ENCODE results near the gene MLF2. TPM values are rescaled to one million over a fixed set of nuclear protein-coding genes. Genes with fewer than 3 reads are reported as not detected.

The MLF2 gene
- polyA plus RNA-seq, 1 donor from 2014 or later: 134 TPM

DNA sequence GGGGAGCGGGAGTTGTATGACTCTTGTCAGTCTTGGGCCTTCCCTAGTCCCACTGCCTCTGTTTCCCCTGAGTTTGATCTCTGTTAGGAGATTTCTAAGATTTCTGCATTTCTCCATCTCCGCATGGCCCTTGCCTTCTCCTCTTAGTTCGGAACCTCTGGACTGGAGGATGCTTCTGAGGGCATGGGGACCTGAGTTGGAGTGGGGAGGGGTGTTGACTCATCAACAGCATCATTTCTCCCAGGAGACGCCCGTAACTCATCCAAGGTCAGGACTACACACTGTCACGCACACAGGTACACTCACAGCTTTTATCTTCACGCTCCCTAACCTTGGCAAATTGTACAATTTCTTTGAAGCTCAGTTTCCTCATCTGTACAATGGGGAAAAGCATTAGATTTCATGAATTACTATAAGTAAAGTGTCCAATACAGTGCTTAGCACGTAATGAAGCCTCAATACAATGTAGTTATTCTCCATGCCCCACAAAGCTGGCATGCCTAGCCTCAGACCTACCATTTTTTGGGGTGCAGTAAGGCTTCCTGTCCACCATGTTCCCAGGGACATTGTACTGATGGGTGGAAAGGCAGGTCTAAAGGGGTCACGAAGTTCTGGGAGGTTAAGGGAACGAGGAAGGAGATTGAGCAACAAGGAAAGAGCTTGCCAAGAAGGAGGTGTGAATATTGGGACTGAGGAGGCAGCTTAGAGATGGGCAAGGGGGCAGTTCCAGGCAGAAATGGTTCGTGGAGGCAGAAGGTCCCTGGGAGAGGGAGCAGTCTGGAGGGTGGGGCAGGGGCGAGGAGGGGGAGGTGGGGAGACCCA, 18.8 kb upstream of the MLF2 start:
- Histone ChIP-seq H4K20me1 (ENCODE audit: insufficient read depth) (peaks cover 33% of the 10 kb centered on the region), H3K4me2 (ENCODE audit: low read length) (no peak overlapping the region), H2AFZ (ENCODE audit: low read depth, low read length) (no peak overlapping the region)

DNA sequence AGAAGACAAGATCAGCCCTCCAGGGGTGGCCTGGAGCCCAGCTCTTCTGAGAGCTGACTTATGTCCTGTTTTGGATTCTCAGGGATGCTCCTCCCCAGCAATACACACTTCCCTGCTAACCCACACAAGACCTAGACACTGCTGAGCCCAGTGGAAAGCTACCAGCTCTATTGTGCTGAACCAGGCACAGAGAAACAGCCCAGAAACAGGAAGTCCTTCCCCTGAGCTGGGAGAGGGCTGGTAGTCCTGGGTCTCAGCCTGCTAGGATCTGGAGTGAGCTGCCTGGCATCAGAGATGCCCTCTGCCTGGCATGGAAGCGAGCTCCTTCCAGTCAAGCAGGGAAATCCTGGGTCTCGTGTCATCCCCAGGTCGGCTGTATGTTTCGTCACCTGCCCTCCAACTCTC, 18.2 kb upstream of the MLF2 start:
- Histone ChIP-seq H2AFZ (ENCODE audit: low read depth, low read length) (no peak overlapping the region), H3K9me2 (ENCODE audit: insufficient read depth, low read length) (no peaks in the 10 kb centered on the region), H3F3A (ENCODE audit: insufficient read depth, low read length, poor library complexity, severe bottlenecking) (peaks cover 6% of the 10 kb centered on the region), H3K9ac (ENCODE audit: low read length) (peak overlapping the region; percentile 20), H3K4me3 (ENCODE audit: low read length) (no peak overlapping the region), H3K9me3 (ENCODE audit: low read length) (no peaks in the 10 kb centered on the region), H3K36me3 (ENCODE audit: insufficient read depth, low read length) (peaks cover 4% of the 10 kb centered on the region), H3K4me2 (ENCODE audit: low read length) (no peak overlapping the region), H3K27me3 (ENCODE audit: insufficient read depth, low read depth, low read length) (no peaks in the 10 kb centered on the region), H4K20me1 (ENCODE audit: insufficient read depth) (peaks cover 33% of the 10 kb centered on the region), H3K27ac (ENCODE audit: low read length) (no peak overlapping the region), H3K79me2 (replicated peaks; ENCODE audit: insufficient read depth, low read length) (peaks cover 49% of the 10 kb centered on the region)
- TF ChIP-seq POLR2AphosphoS5 (IDR thresholded peaks at IDR 0.05): peak; percentile 5
- no peak for TF ChIP-seq MXI1 (conservative IDR thresholded peaks at IDR 0.05; ENCODE audit: poor library complexity, severe bottlenecking)

More for the DNA sequence above, 18.8 kb upstream of the MLF2 start:
- no peaks in the 10 kb centered on the region for H3K9me3 ChIP-seq (ENCODE audit: low read length)
- no peak overlapping the region for H3K4me3 ChIP-seq (ENCODE audit: low read length)
- TF ChIP-seq, protein P1, sequence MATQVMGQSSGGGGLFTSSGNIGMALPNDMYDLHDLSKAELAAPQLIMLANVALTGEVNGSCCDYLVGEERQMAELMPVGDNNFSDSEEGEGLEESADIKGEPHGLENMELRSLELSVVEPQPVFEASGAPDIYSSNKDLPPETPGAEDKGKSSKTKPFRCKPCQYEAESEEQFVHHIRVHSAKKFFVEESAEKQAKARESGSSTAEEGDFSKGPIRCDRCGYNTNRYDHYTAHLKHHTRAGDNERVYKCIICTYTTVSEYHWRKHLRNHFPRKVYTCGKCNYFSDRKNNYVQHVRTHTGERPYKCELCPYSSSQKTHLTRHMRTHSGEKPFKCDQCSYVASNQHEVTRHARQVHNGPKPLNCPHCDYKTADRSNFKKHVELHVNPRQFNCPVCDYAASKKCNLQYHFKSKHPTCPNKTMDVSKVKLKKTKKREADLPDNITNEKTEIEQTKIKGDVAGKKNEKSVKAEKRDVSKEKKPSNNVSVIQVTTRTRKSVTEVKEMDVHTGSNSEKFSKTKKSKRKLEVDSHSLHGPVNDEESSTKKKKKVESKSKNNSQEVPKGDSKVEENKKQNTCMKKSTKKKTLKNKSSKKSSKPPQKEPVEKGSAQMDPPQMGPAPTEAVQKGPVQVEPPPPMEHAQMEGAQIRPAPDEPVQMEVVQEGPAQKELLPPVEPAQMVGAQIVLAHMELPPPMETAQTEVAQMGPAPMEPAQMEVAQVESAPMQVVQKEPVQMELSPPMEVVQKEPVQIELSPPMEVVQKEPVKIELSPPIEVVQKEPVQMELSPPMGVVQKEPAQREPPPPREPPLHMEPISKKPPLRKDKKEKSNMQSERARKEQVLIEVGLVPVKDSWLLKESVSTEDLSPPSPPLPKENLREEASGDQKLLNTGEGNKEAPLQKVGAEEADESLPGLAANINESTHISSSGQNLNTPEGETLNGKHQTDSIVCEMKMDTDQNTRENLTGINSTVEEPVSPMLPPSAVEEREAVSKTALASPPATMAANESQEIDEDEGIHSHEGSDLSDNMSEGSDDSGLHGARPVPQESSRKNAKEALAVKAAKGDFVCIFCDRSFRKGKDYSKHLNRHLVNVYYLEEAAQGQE (IDR thresholded peaks at IDR 0.05; ENCODE audit: borderline replicate concordance): no peak
- peak; percentile 26 for TF ChIP-seq POLR2AphosphoS5 (IDR thresholded peaks at IDR 0.05)
- TF ChIP-seq EP300 (conservative IDR thresholded peaks at IDR 0.05; ENCODE audit: poor library complexity, severe bottlenecking): no peak
- TF ChIP-seq, protein P2, sequence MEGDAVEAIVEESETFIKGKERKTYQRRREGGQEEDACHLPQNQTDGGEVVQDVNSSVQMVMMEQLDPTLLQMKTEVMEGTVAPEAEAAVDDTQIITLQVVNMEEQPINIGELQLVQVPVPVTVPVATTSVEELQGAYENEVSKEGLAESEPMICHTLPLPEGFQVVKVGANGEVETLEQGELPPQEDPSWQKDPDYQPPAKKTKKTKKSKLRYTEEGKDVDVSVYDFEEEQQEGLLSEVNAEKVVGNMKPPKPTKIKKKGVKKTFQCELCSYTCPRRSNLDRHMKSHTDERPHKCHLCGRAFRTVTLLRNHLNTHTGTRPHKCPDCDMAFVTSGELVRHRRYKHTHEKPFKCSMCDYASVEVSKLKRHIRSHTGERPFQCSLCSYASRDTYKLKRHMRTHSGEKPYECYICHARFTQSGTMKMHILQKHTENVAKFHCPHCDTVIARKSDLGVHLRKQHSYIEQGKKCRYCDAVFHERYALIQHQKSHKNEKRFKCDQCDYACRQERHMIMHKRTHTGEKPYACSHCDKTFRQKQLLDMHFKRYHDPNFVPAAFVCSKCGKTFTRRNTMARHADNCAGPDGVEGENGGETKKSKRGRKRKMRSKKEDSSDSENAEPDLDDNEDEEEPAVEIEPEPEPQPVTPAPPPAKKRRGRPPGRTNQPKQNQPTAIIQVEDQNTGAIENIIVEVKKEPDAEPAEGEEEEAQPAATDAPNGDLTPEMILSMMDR (IDR thresholded peaks at IDR 0.05; ENCODE audit: poor library complexity, severe bottlenecking): no peak
- H3K9ac ChIP-seq (ENCODE audit: low read length): no peak overlapping the region
- H3K27ac ChIP-seq (ENCODE audit: low read length): no peak overlapping the region
- H3K36me3 ChIP-seq (ENCODE audit: insufficient read depth, low read length): peaks cover 4% of the 10 kb centered on the region
- peaks cover 6% of the 10 kb centered on the region for H3F3A ChIP-seq (ENCODE audit: insufficient read depth, low read length, poor library complexity, severe bottlenecking)
- H3K79me2 ChIP-seq (replicated peaks; ENCODE audit: insufficient read depth, low read length): peaks cover 49% of the 10 kb centered on the region
- no peaks in the 10 kb centered on the region for H3K9me2 ChIP-seq (ENCODE audit: insufficient read depth, low read length)
- H3K27me3 ChIP-seq (ENCODE audit: insufficient read depth, low read depth, low read length): no peaks in the 10 kb centered on the region

DNA sequence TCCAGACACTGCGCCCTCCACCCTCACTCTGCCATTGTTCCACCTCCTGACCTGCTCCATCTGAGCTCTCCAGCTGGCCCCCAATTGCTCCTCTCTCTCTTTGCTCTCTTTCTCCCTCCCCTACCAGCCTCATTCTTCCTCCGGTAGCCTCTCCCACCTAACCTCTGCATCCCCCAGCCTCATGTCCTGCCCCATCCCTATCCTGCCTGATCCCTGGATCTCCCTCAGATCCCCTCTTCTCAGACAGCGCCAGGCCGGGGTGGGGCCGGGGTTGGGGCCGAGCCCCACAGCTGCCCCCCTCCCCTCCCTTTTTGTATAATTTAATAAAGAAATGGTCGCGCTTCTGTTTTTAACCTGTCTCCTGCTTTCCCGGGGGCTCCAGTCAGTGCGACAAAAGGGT, 17.7 kb upstream of the MLF2 start:
- peak overlapping the region; percentile 87 for H3K4me3 ChIP-seq (ENCODE audit: low read length)
- H3K27me3 ChIP-seq (ENCODE audit: insufficient read depth, low read depth, low read length): no peaks in the 10 kb centered on the region
- peak overlapping the region; percentile 20 for H3K9ac ChIP-seq (ENCODE audit: low read length)
- H3K9me2 ChIP-seq (ENCODE audit: insufficient read depth, low read length): no peaks in the 10 kb centered on the region
- peaks cover 6% of the 10 kb centered on the region for H3F3A ChIP-seq (ENCODE audit: insufficient read depth, low read length, poor library complexity, severe bottlenecking)
- H3K9me3 ChIP-seq (ENCODE audit: low read length): no peaks in the 10 kb centered on the region
- peaks cover 52% of the 10 kb centered on the region for H3K79me2 ChIP-seq (replicated peaks; ENCODE audit: insufficient read depth, low read length)
- TF ChIP-seq, protein P2 (IDR thresholded peaks at IDR 0.05; ENCODE audit: poor library complexity, severe bottlenecking): no peak
- TF ChIP-seq EP300 (conservative IDR thresholded peaks at IDR 0.05; ENCODE audit: poor library complexity, severe bottlenecking) (no peak), SMC3 (conservative IDR thresholded peaks at IDR 0.05; ENCODE audit: poor library complexity) (no peak), POLR2AphosphoS5 (IDR thresholded peaks at IDR 0.05) (no peak), MXI1 (conservative IDR thresholded peaks at IDR 0.05; ENCODE audit: poor library complexity, severe bottlenecking) (no peak), EZH2 (IDR thresholded peaks at IDR 0.05; ENCODE audit: borderline replicate concordance, insufficient read depth, low read length, poor library complexity, severe bottlenecking) (no peak), RAD21 (conservative IDR thresholded peaks at IDR 0.05) (no peak), TAF1 (IDR thresholded peaks at IDR 0.05; ENCODE audit: low read depth) (no peak)
- TF ChIP-seq, protein P1 (IDR thresholded peaks at IDR 0.05; ENCODE audit: borderline replicate concordance): no peak
- H3K27ac ChIP-seq (ENCODE audit: low read length): no peak overlapping the region
- H2AFZ ChIP-seq (ENCODE audit: low read depth, low read length): no peak overlapping the region
- peaks cover 33% of the 10 kb centered on the region for H4K20me1 ChIP-seq (ENCODE audit: insufficient read depth)
- no peak overlapping the region for H3K4me2 ChIP-seq (ENCODE audit: low read length)
- H3K36me3 ChIP-seq (ENCODE audit: insufficient read depth, low read length): peaks cover 4% of the 10 kb centered on the region
